H1 (cell line): ENCODE measurements around the gene RPL41. TPM values are rescaled to one million over a fixed set of nuclear protein-coding genes. Genes with fewer than 3 reads are reported as not detected.

ENCODE experiments used
- CTCF ChIA-PET: fragments of 300-600 bp; sonication (Branson Sonifier 250); formaldehyde crosslinking; loops from one replicate; lab custom pipeline; 2021; ENCODE audit not compliant: partially characterized antibody; lab: Charles Lee
- POLR2A ChIA-PET: fragments of 300-600 bp; sonication (Branson Sonifier 250); formaldehyde crosslinking; loops from one replicate; lab custom pipeline; 2021; ENCODE audit warnings: inconsistent platforms; ENCODE audit not compliant: partially characterized antibody; lab: Charles Lee
- DNase-seq, 2 experiments: peaks; one replicate each; pipeline versions ENCODE4 v3.0.0 to v3.0.0-alpha.2; 2010 to 2022; ENCODE audit warnings: low spot score in 2 of 2, low read depth in 1 of 2, mixed read lengths in 1 of 2
- FAIRE-seq: peaks from 2 replicates; lab custom pipeline; 2011; peaks lifted over from hg19 to GRCh38; lab: Jason Lieb, UNC
- H2AFZ ChIP-seq: 2 replicates; pipeline ENCODE4 v1.8.1; 2012; ENCODE audit warnings: low read length, inconsistent platforms
- H2AK5ac ChIP-seq: 2 replicates; pipeline ENCODE4 v1.6.1; 2013; ENCODE audit warnings: low read depth, low read length
- H2BK120ac ChIP-seq: replicated peaks from 2 replicates; pipeline ENCODE3; 2013; ENCODE audit warnings: low read depth, low read length, inconsistent platforms
- H2BK12ac ChIP-seq: 2 replicates; pipeline ENCODE4 v1.6.1; 2013; ENCODE audit warnings: low read depth, low read length
- H2BK15ac ChIP-seq: 2 replicates; pipeline ENCODE4 v1.6.1; 2013; ENCODE audit warnings: low read length
- H2BK20ac ChIP-seq: 2 replicates; pipeline ENCODE4 v1.6.1; 2013; ENCODE audit warnings: low read length
- H2BK5ac ChIP-seq: 2 replicates; pipeline ENCODE4 v1.6.1; 2013; ENCODE audit warnings: low read depth, low read length
- H3K14ac ChIP-seq: 2 replicates; pipeline ENCODE4 v1.6.1; 2013; ENCODE audit warnings: inconsistent platforms; ENCODE audit not compliant: insufficient read length
- H3K18ac ChIP-seq: 2 replicates; pipeline ENCODE4 v1.6.1; 2013; ENCODE audit warnings: low read length; ENCODE audit errors: extremely low read depth
- H3K23ac ChIP-seq: 2 replicates; pipeline ENCODE4 v1.6.1; 2013; ENCODE audit warnings: inconsistent platforms; ENCODE audit not compliant: insufficient read length
- H3K23me2 ChIP-seq: 2 replicates; pipeline ENCODE4 v1.6.1; 2013; ENCODE audit warnings: low read depth, low read length
- H3K27ac ChIP-seq: 2 replicates; pipeline ENCODE4 v1.6.1; 2011; ENCODE audit warnings: low read depth, low read length, inconsistent platforms
- H3K27me3 ChIP-seq, 4 experiments: replicated peaks in 1 of 4; 1 replicate in 1 of 4; 2 replicates in 3 of 4; pipeline versions ENCODE4 v1.6.1 to v1.8.1; 2011 to 2013; ENCODE audit warnings: low read length in 3 of 4, mild to moderate bottlenecking in 3 of 4, inconsistent platforms in 2 of 4, mixed read lengths in 2 of 4, moderate library complexity in 1 of 4; ENCODE audit not compliant: control insufficient read depth in 3 of 4, insufficient read depth in 3 of 4; ENCODE audit errors: extremely low read depth in 1 of 4
- H3K36me3 ChIP-seq, 4 experiments: 2 replicates each; pipeline versions ENCODE4 v1.6.1 to v1.8.1; 2011 to 2013; ENCODE audit warnings: mild to moderate bottlenecking in 4 of 4, low read length in 3 of 4, moderate library complexity in 2 of 4, control low read depth in 1 of 4, inconsistent platforms in 1 of 4; ENCODE audit not compliant: insufficient read depth in 4 of 4, control insufficient read depth in 2 of 4
- H3K4ac ChIP-seq: replicated peaks from 2 replicates; pipeline ENCODE3; 2013; ENCODE audit warnings: low read length, low read depth, mixed read lengths, inconsistent platforms; ENCODE audit not compliant: insufficient read length
- H3K4me1 ChIP-seq, 4 experiments: replicated peaks in 1 of 4; 1 replicate in 1 of 4; 2 replicates in 3 of 4; pipeline versions ENCODE4 v1.6.1 to v1.8.1; 2011 to 2013; ENCODE audit warnings: low read length in 3 of 4, inconsistent platforms in 2 of 4, mixed read lengths in 1 of 4; ENCODE audit not compliant: insufficient read depth in 4 of 4, control insufficient read depth in 3 of 4
- H3K4me2 ChIP-seq, 2 experiments: 2 replicates each; pipeline versions ENCODE4 v1.6.1 to v1.8.1; 2011 to 2013; ENCODE audit warnings: low read depth in 2 of 2, low read length in 2 of 2, control low read depth in 1 of 2, inconsistent platforms in 1 of 2, mild to moderate bottlenecking in 1 of 2; ENCODE audit not compliant: insufficient read depth in 1 of 2
- H3K4me3 ChIP-seq, 4 experiments: fragments of 200-600, 300-600 bp in 1 of 4; sonication (generic), shearing (Covaris generic), sonication (Bioruptor Twin) in 1 of 4; 2 replicates each; pipeline versions ENCODE4 v1.5.1 to v1.8.1; 2011 to 2016; ENCODE audit warnings: low read length in 4 of 4, low read depth in 3 of 4, control low read depth in 2 of 4, inconsistent platforms in 2 of 4, mild to moderate bottlenecking in 2 of 4, mixed read lengths in 1 of 4, moderate library complexity in 1 of 4; ENCODE audit not compliant: insufficient read depth in 2 of 4; ENCODE audit errors: extremely low read depth in 1 of 4
- H3K56ac ChIP-seq: replicated peaks from 2 replicates; pipeline ENCODE3; 2013; ENCODE audit warnings: low read depth, mild to moderate bottlenecking, mixed read lengths, low read length, inconsistent platforms; ENCODE audit not compliant: insufficient read length
- H3K79me1 ChIP-seq: 2 replicates; pipeline ENCODE4 v1.6.1; 2013; ENCODE audit warnings: low read depth, low read length, control low read depth
- H3K79me2 ChIP-seq, 2 experiments: 2 replicates each; pipeline versions ENCODE4 v1.6.1 to v1.8.1; 2012 to 2013; ENCODE audit warnings: low read length in 2 of 2, mild to moderate bottlenecking in 2 of 2, inconsistent platforms in 1 of 2; ENCODE audit not compliant: insufficient read depth in 2 of 2, control insufficient read depth in 1 of 2
- H3K9ac ChIP-seq, 4 experiments: replicated peaks in 1 of 4; 1 replicate in 1 of 4; 2 replicates in 3 of 4; pipeline versions ENCODE4 v1.6.1 to v1.8.1; 2011 to 2013; ENCODE audit warnings: low read depth in 3 of 4, low read length in 3 of 4, control low read depth in 2 of 4, mild to moderate bottlenecking in 2 of 4, moderate library complexity in 2 of 4, inconsistent platforms in 1 of 4; ENCODE audit errors: extremely low read depth in 1 of 4
- H3K9me3 ChIP-seq, 2 experiments: 2 replicates each; pipeline versions ENCODE4 v1.6.1 to v1.8.1; 2012 to 2013; ENCODE audit warnings: mild to moderate bottlenecking in 2 of 2, moderate library complexity in 2 of 2, control low read depth in 1 of 2, inconsistent platforms in 1 of 2, low read depth in 1 of 2, low read length in 1 of 2, mixed read lengths in 1 of 2; ENCODE audit not compliant: insufficient read depth in 2 of 2
- H4K20me1 ChIP-seq, 2 experiments: replicated peaks in 1 of 2; 2 replicates each; pipeline versions ENCODE3 to v1.8.1; 2011 to 2013; ENCODE audit warnings: inconsistent platforms in 2 of 2, low read length in 2 of 2, mild to moderate bottlenecking in 1 of 2; ENCODE audit not compliant: insufficient read depth in 2 of 2, control insufficient read depth in 1 of 2
- H4K5ac ChIP-seq: 2 replicates; pipeline ENCODE4 v1.6.1; 2013; ENCODE audit warnings: low read length, low read depth, mixed read lengths, inconsistent platforms; ENCODE audit not compliant: insufficient read length
- H4K8ac ChIP-seq: 2 replicates; pipeline ENCODE4 v1.8.0; 2013; ENCODE audit warnings: mild to moderate bottlenecking, moderate library complexity, low read length, inconsistent platforms; ENCODE audit not compliant: insufficient read depth; ENCODE audit errors: extremely low read depth
- H4K91ac ChIP-seq: replicated peaks from 2 replicates; pipeline ENCODE3; 2013; ENCODE audit warnings: low read length, mixed read lengths, inconsistent platforms; ENCODE audit not compliant: insufficient read length
- ATF2 ChIP-seq: IDR thresholded peaks from 2 replicates; pipeline ENCODE4 v1.6.1; 2012; ENCODE audit warnings: low read length, inconsistent platforms
- BRCA1 ChIP-seq: IDR thresholded peaks from 2 replicates; pipeline ENCODE4 v1.6.1; 2012; ENCODE audit warnings: low read depth, low read length, improper control_type of control experiment
- EZH2 ChIP-seq: fragments of 200-600 bp; sonication (generic); IDR thresholded peaks from 2 replicates; pipeline ENCODE4 v1.7.1; 2012; ENCODE audit warnings: low read depth, mild to moderate bottlenecking, moderate library complexity, low read length, inconsistent platforms; ENCODE audit not compliant: severe bottlenecking
- FOSL1 ChIP-seq: IDR thresholded peaks from 2 replicates; pipeline ENCODE4 v1.6.1; 2011; ENCODE audit warnings: mild to moderate bottlenecking, low read depth, low read length, moderate library complexity; ENCODE audit not compliant: insufficient read depth
- USF2 ChIP-seq: IDR thresholded peaks from 2 replicates; pipeline ENCODE4 v1.6.1; 2011; ENCODE audit warnings: low read length, improper control_type of control experiment
- WGBS, 2 experiments: shearing (Covaris generic) in 1 of 2; methylation state at CpG; one replicate each; pipeline versions ENCODE4 v1.1.6 to v1.1.7; 2013 to 2015; ENCODE audit warnings: low lambda C conversion rate in 2 of 2, mixed read lengths in 2 of 2, inconsistent platforms in 1 of 2, low coverage in 1 of 2, missing lambda C conversion rate in 1 of 2; ENCODE audit not compliant: insufficient replicate concordance in 2 of 2, insufficient coverage in 1 of 2, insufficient read length in 1 of 2; ENCODE audit errors: extremely low coverage in 1 of 2, missing lambda C conversion rate in 1 of 2; 5-methylcytosine and 5-hydroxymethylcytosine counted together
- polyA plus RNA-seq, 7 experiments: library from polyadenylated mRNA; depleted of rRNA in 3 of 7; stranded (reverse) in 5 of 7; unstranded in 2 of 7; fragments of >200 nt in 5 of 7; fragments of 200-250 nt in 2 of 7; gene quantifications; 1 replicate in 5 of 7; 2 replicates in 1 of 7; 4 replicates in 1 of 7; pipeline versions ENCODE4 v1.2.1 to v1.2.3, GENCODE V29; 2011 to 2013; ENCODE audit warnings: missing spikeins in 2 of 7, mixed read lengths in 2 of 7
- total RNA-seq: library from RNA; stranded (reverse); fragmentation: NEBNext Ultra II Directional; extraction: Animal tissue kit (Norgen Biotek cat#: 25700); gene quantifications from 2 replicates; pipeline ENCODE4 v1.2.1, GENCODE V29; 2021

The RPL41 gene
- total and polyA plus RNA-seq, 2 of the 8 experiments (the other 6 are each of a cell fraction or from before 2014, with no cell fraction given), result 4,440 to 16,488 TPM

- peak overlapping the region; percentile 94 for H2BK12ac ChIP-seq
- ChIA-PET CTCF (interaction anchor here (0.6 to 5.1 kb wide), 13 partner anchors 9 to 345 kb away, joined by 3 to 31 read pairs (median 4); partner anchors contain the start of gene PA2G4), POLR2A (interaction anchor here (0.6 to 8.9 kb wide), 31 partner anchors 9 to 1054 kb away, joined by 3 to 112 read pairs (median 4); partner anchors contain the start of genes ESYT1, MYL6, PA2G4 and PAN2)
- H3K4ac ChIP-seq, result no peak overlapping the region
- H2BK5ac ChIP-seq, result peak overlapping the region; percentile 77
- H3K56ac ChIP-seq, result no peak overlapping the region
- peaks cover 7% of the 10 kb centered on the region; the same call in 1 of the 2 replicates for H3K79me1 ChIP-seq
- 0 out of 2 replicates have a peak overlapping the region, but pooled peaks have one; percentile 13 for H3K27ac ChIP-seq
- no peak overlapping the region; the same call in 1 of the 2 replicates for H4K8ac ChIP-seq
- no peaks in the 10 kb centered on the region; a peak in 1 of 4 replicates for H3K9me3 ChIP-seq
- H3K14ac ChIP-seq, result no peak overlapping the region
- DNase-seq (no peak), FAIRE-seq (no peak)
- H3K23me2 ChIP-seq, result peaks cover 7% of the 10 kb centered on the region; the same call in 1 of the 2 replicates
- peaks cover 7 to 14% (median 11%) of the 10 kb centered on the region in 4 experiments; a peak in 7 of 8 replicates for H3K36me3 ChIP-seq
- H4K5ac ChIP-seq, result no peak overlapping the region
- 82% methylated on average over 6 of the region's 6 CpGs; no CpG with 5 or more reads in 1 of the 2 experiments for WGBS, 2 experiments
- H3K18ac ChIP-seq, result no peak overlapping the region
- H3K79me2 ChIP-seq, result peaks cover 0 to 27% of the 10 kb centered on the region in 2 experiments; a peak in 2 of 4 replicates
- H3K23ac ChIP-seq, result no peak overlapping the region
- H3K27me3 ChIP-seq, result no peaks in the 10 kb centered on the region
- H3K4me3 ChIP-seq, result peak overlapping the region; percentile 74 to 89 (median 80); a peak in 7 of 8 replicates
- H2BK20ac ChIP-seq, result no peak overlapping the region
- H3K4me1 ChIP-seq, result peaks cover 3 to 17% (median 11%) of the 10 kb centered on the region in 4 experiments
- H2AFZ ChIP-seq, result no peak overlapping the region
- H3K9ac ChIP-seq, result peak overlapping the region in 1 of 4 experiments; percentile 68; a peak in 2 of 7 replicates
- H2BK120ac ChIP-seq, result no peak overlapping the region
- H4K20me1 ChIP-seq, result peaks cover 2 to 10% of the 10 kb centered on the region in 2 experiments
- no peak overlapping the region for H4K91ac ChIP-seq
- H3K4me2 ChIP-seq, result peak overlapping the region; percentile 62 to 97
- no peak overlapping the region; the same call in 1 of the 2 replicates for H2AK5ac ChIP-seq
- H2BK15ac ChIP-seq, result 0 out of 2 replicates have a peak overlapping the region, but pooled peaks have one; percentile 84
- no peak for TF ChIP-seq EZH2
- TF ChIP-seq BRCA1, result no peak
- no peak for TF ChIP-seq USF2
- TF ChIP-seq ATF2, result no peak
- TF ChIP-seq FOSL1, result no peak
Measured at GRCh38 chr12:56081393-56082347, 34.8 kb upstream of the RPL41 start.
